GM12872 (cell line): ENCODE results near the gene TSC22D1.

Experiments
- CTCF ChIP-seq: IDR thresholded peaks from 3 replicates; pipeline ENCODE4 v1.5.1; 2011; ENCODE audit warnings: low read depth, mild to moderate bottlenecking, low read length, moderate library complexity; ENCODE audit not compliant: insufficient read depth

The TSC22D1 gene

GRCh38 chr13:44578067-44578400, 1.9 kb upstream of the TSC22D1 start:
- TF ChIP-seq CTCF, result no peak

GRCh38 chr13:44577236-44578066, 1.3 kb upstream of the TSC22D1 start:
- TF ChIP-seq CTCF, result no peak

- TF ChIP-seq CTCF, result no peak
These were observed 463 bp upstream of the TSC22D1 start for GRCh38 chr13:44576351-44577235.

GRCh38 chr13:44575035-44575434, 1.1 kb downstream of the TSC22D1 start:
- TF ChIP-seq CTCF, result no peak

- TF ChIP-seq CTCF, result no peak
These were observed 1.7 kb downstream of the TSC22D1 start for GRCh38 chr13:44574466-44574855.

- peak; percentile 61 for TF ChIP-seq CTCF
These were observed 2.2 kb downstream of the TSC22D1 start for GRCh38 chr13:44573790-44574465.

- TF ChIP-seq CTCF, result no peak
These were observed 3.1 kb downstream of the TSC22D1 start for GRCh38 chr13:44573071-44573470.
